SKM-1 treated with dmso at 0.1 percent for 144 hours (cell line): Measurements from ENCODE around the gene FOXP1.

Experiments used
- DNase-seq: peaks from one replicate; lab custom pipeline; 2025; ENCODE audit not compliant: unreplicated experiment; lab: John Stamatoyannopoulos, UW

Gene FOXP1

DNA sequence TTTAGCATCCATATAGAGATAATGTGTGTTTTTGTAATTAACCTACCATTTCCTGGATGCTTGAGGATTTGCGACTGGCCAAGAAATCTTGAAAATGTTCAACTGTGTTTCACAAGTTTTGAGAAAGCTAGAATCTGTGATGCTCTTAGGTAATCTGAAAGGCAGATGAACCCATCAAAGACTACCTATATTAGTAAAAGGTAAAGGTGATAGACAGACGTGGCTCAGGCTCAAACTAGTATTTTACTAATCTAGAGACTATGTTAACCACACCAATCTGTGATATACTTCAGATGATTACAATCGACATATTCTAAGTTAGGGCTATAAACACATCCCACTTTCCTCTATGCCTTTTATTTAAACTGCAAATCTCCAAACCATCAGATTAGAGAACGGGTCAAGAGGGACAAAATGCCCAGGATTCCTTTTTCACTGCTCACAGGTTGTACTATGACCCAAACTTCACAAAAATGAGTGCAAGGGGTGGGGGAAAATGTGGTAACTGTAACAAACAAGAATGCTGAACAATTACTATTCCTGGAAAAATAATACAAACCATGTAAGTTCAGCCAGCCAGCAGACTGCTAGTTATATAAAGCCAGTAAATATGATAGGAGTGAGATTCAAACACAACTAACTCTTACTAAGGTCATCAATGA is 295.1 kb downstream of the FOXP1 start:
- DNase-seq: no peak

DNA sequence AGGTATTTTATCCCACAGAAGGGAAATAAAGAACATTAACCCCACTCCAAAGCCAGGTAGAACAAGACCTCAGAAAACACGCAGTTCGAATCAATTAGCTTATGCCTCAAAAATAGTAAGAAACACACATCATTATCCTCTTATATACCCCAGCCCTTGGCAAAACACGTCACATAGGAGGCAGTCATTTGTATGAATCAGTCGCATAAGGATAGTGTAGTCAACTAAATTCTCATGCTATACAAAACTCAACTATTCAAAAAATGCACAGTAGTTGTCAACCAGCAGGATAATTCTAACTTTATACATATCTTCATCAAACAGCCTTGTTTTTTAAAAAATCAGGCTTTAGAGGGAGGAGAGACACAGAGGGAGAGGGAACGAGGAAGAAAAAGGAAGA is 298.4 kb downstream of the FOXP1 start:
- no peak for DNase-seq

DNA sequence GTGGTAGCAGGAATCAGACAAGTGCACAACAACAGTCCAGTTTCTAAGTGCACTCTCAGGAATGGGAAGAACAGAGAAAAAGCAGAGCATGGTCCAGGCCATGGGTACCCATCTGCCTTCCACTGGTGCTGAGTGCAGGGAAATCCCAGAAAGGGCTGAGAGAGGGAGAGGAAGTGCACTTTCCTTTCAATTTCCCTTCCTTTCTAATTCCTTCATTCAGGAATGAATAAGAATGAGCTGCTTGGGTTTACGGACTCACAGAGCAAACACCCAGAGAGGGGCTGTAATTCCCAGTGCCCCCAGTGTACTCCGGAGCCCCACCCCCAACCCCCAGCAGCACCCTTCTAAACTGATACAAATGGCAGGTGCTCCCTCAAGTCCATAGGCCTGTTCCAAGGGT is 300.6 kb downstream of the FOXP1 start:
- no peak for DNase-seq

DNA sequence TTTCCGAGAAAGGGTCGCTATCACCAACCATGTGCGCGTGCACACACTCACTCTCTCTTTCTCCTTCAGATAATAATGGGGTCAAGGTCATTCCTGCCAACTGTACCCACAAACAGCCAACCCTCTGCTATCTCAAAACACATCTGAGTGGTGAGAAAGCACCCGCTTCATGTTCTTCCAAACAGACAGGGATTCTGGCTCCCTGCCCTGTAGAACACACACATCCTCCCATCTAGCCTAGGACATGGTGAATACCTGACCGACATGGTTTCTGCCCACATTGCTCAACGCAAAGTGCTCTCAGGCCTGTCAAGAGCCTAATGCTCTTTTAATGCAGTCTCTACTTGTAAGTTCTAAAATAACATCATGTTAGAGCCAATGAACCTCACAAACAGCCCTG is 302.2 kb downstream of the FOXP1 start:
- no peak for DNase-seq

DNA sequence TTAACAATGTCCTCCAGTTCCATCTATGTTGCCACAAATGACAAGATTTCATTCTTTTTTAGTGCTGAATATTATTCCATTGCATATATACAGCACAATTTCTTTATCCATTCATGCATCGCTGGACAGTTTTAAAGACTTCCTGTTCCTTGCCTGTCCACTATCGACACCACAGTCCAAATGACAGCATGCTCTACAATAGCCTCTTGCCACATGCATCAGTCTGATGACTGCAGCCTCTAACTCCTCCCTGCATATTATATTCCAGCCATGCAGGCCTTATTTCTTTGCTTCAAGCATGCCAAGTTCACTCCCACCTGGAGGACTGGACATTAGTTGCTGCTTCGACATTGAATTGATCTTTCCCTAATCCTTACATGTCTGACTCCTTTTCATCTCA is 306.2 kb downstream of the FOXP1 start:
- no peak for DNase-seq

DNA sequence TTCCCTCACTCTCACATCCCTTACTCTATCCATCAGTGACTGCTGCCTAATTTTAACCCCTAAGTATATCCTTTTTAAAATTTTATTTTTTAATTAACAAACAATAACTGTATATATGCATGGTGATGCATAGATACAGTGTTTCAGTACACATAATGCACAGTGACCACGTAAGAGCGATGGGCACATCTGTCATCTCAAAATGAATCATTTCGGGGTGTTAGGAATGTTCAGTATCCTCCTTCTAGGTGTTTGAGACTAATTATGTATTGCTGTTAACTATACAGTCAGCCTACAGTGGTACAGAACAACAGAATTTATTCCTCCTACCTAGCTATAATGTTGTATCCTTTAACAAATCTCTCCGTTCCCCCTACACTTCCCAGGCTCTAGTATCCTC is 307.0 kb downstream of the FOXP1 start:
- no peak for DNase-seq

DNA sequence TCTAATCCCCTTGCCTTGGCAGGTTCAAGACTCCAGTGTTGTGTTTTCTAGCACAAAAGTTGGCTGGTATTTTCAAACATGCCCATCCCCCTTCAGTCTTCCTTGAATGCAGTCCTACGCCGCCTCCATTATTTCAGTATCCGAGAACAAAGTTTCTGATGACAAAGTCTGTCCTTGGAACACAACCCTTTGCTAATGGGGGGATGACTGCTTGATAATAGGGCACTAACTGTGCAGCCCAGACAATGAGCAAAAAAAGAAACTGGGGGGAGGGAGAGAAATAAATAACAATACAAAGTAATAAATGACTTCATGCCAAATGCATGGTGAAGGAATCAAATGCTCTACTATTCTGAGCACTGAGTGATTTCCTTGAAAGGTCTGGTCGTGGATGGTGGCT is 310.1 kb downstream of the FOXP1 start:
- no peak for DNase-seq

DNA sequence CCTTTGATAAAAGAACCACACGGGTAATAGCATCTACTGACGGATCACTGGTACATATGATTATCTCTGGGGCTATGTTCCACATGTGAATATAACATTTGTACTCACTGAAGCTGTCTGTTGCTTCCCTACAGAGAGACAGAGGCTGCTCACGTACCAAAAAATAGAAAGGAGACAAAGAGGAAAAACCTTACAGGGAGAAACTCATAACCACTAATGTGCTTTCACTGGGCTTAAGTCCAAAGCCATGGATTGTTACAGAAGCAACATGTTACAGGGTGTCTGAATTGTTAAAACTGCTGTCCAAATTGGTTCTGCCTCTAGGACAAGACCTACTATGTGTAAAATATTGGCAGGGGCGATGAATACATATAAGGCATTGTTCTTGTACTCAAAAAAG is 311.9 kb downstream of the FOXP1 start:
- DNase-seq: no peak

DNA sequence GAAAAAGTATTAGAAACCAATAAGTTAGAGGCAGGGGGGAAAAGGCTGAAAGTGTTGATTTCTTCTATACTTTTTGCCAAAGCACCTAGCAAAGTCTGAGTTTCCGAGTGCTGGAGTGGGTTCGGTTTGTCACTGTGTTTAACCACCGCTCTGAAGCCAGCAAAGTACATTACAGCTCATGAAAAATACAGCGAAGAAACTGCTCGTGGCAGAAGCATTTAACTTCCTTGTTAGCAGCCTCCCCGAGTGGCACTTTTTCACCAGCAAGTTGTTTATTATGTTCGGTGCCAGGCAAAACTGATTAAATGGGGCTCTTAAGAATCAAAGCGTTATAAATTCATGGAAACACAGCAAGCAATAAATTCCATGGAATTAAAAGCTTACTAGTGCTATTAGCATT is 313.6 kb downstream of the FOXP1 start:
- DNase-seq: no peak

DNA sequence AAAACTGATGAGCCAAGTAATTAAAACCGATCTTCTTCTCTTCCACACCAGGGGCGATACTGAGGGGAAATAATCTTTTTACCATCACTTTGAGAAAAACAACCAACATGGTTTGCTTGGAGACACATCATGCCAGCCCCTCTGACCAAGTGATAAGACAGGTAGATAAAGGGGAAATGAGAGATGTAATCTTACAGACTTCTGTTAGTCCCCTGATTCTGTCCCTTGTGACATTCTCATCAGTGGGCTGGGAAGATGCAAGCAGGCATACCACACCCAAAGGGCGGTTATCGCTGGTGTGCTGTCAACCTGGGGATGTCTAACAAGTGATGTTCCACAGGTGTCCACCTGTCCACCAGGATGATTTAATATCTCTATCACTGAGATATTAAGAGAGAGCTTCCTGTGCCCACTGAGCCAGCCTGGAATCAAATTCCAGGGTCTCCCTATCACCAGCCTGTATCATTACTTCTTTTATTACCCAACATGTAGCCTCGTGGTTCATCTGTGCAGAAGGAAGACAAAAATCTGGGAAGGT is 315.0 kb downstream of the FOXP1 start:
- no peak for DNase-seq

DNA sequence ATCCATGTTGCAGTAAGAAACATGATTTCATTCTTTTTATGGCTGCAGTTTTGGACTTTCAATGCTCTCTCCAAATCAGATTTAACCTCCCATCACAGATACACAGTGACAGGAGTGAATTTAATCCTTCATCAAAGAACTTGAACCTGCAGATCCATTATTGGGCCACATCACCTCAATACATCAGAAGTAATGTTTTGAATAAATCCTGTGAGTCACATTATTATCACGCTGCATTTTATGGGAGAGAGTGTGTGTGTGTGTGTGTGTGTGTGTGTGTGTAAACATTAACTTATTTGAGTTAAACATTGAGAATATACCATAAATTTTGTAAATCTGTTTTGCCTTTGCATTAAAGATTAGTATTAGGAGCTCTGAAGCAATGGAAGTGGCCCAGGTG is 316.7 kb downstream of the FOXP1 start:
- DNase-seq: no peak

DNA sequence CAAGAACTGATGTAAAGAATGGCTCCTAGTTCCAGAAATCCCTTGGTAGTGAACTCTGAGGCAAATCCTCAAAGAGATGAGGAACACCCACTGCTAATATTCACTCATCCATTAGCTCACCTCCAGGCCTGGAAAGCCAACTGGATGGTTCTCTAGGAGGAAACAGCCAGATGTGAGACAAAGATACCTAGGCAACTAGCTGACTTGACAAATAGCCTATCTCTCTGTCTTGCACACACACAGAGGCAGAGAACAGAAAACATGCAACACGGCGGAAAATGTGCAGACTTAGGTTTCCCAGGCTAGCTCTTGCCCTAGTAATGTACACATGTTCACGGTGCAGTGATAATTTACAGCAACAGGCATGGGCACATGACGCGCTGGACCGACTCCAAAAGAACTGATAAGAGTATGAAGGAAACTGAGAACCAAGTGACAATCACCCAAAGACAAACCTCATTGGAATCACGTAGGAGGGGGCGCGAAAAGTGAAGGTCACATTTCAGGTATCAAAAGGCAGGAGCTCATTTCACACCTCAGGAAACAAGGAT is 318.1 kb downstream of the FOXP1 start:
- DNase-seq: no peak

DNA sequence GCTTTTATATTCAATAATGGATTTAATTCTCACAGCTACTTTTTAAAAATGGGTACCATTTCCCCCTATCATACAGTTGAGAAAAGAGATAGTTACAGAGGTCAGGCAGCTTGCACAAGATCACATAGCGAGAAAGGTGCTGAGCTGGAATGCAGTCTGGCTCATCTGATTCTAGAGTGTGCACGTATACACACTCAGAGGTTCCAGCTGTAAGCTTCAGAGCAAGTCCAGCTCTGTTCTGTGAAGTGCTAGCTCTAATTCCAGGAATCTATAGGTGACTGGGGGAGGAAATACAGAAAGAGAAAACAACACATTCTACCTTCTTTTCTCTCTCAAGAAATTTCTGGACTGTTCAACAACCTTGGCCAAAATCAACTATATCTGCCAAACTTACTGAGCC is 318.7 kb downstream of the FOXP1 start:
- no peak for DNase-seq

DNA sequence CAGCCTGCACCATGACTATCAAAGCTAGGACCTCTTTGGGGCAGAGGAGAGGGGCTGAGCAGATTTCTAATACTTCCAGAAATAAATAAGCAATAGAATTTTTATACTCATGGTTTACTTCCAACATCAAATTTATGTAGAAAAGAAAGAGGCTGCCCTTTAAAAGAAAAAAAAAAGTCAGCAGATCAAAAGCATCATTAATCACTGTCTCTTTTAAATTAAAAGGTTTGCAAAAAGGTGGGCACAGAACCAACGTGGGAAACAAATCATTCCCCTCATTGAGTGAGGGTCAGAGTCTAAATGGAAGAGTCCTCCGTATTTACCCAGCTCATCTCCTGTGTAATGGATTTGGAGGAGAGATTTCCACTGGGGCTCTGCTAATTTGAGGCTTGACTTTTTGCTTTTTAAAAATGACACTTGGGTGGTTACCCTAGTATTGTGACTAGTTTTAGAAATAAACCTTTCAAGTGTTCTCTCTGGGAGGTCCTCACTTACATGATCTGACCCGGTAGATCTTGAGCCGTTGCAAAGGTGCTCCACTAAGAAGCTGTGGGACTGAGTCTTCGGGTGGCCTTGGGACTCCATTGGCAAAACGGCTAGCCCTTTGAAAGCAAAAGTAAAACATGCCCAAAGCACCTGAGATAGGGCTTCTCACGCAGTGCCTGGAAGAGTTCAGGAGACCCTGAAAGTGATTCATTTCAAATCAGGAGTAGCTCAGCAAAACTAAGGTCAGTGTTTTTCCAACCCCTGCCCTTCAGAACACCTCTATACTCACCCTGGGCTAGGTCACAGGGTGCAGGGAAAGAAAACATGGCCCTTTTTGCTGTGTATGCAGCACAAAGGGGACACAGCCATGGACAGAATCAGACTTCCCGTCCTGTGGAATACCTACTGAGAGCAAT is 320.9 kb downstream of the FOXP1 start:
- no peak for DNase-seq

DNA sequence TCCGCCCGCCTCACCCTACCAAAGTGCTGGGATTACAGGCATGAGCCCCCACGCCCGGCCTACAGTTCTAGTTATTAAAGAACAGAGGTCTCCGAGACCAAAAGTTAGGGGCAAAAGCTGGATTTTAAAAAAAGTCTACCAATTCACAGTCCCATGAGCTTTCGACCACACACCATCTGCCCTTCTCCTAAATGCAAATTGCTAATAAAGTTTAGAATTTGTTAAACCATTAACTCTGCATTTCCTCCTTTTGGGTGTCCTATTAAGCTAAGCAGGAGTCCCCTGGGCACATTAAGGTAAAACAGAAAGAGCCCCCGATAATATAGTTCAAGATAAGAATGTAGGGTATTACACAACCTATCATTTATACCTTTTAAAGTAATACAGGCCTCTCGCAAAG is 322.7 kb downstream of the FOXP1 start:
- DNase-seq: no peak

DNA sequence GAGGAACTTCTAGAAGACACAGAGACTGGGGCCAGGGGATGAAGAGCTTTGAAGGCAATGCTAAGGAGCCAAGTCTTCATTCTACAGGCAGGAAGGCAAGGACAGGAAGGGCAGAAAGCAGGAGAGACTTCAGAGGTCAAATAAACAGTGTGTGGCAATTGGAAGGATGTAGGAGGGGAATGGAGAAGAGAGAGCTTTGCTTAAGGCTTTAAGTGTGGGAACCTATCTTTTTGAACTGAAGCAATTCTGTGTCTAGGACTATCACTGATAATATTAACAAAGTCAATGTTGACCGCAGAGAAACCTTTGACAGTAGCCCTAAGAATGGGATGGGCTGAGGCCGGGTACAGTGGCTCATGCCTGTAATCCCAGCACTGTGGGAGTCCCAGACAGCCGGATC is 325.0 kb downstream of the FOXP1 start:
- no peak for DNase-seq

DNA sequence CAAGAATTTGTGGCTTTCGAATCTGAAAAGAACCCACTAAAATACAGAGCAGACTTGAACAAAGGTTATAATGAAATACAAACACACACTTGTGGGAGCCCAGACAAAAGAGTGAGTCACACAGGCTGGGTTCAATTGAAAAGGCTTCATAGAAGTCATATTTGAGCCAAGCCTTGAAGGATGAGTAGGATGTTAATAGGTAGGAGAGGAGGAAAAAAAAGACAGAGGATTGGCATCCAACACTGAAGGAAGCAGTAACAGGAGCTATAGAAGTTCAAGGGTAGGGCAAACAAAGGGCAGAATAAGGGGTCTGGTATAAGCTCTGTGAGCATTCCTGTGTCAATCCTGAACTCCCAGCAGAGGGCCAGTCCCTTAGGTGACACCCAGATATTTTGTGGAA is 325.4 kb downstream of the FOXP1 start:
- no peak for DNase-seq

DNA sequence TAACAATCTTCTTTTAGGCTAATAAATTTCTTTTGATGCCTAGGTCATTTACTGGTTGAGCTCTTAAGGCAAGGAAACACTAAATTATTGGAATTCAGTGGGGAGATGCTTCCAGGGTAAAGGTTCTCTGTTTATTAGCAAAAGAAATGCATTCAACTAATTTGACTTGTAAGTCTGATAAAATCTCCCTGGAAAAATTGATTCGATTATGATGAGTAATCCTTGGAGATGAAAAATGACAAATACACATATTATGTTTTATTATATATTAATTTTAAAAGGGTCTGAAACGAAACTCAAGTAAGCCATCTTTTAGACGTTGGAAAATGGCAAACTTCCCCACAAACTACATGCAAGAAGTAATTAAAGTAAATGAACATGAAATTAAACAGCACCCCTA is 328.0 kb downstream of the FOXP1 start:
- no peak for DNase-seq

DNA sequence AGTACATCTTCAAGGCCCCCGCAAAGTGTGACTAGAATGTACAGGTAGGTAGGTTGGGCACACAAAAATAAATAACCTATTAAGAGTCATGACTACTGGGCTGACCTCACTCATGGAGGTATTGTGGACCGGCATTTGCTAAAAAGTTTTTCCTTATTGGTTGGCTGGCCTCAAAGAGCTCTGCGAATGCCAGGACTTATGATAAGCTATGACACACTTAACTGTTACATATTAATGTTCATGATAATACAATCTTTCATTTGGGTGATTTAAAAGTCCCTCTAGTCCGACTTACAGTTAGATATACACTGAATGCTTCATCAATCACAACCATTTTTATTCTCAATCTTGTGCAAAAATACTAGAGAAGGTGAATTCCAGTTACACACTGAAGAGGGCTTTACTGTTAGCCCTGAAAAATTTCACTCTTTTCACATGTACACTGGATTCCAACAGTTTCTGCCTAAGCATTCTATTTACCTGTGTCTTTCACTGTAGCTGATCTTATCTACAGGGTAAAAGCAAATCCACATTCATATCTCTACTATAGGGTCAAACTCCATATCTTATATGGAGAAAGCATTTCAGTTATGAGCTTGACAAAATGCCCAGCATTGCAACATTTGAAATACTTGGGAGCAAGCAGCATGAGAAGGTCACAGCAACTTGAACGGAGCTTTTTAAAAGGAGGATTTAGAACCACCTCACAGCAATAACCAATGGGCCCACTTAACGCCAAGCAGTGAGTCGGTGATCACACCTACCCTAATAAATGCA is 329.1 kb downstream of the FOXP1 start:
- DNase-seq: no peak

DNA sequence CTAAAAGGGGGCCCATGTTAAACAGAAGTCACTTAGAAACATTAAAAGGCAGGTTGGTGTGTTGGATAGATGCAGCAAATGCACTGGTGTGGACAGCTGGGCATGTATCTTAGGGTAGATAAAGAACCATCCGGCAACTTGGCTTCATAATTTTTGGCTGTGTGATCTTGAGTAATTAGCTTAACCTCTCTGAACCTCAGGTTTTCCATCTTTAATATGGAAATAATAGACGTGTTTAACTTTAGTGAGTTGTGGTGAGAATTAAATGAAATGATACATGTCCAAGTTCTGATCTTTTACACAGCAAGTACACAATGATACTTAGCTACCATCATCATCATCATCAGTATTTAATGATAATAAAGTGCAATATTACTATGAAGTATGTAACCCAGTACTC is 330.4 kb downstream of the FOXP1 start:
- DNase-seq: no peak

DNA sequence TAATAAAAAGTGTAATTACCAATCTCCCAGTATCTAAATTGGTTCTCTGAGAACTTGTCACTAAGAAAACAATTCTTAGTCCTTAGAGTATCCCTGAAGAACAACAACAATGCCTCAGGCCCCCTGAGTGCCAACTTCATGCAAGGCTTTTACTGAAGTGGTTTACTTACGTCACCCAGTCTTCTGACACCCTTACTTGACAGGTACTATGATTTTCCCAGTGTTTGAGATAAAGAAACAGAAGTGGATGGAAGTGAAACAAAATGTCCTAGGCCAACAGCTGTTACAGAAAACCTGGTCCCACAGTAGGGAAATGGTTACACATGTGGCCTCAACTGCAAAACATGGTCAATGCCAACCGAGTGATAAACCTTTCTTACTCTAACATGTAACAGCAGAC is 331.1 kb downstream of the FOXP1 start:
- no peak for DNase-seq
